ACC112 (cell line): ENCODE measurements around the gene PRKAR1B.

Source experiments
- H2AFZ ChIP-seq: fragments of 200-600 bp; sonication (generic); one replicate; pipeline ENCODE4 v1.6.0; 2017; ENCODE audit warnings: antibody characterized with exemption, low read length; ENCODE audit not compliant: unreplicated experiment
- H3K27ac ChIP-seq: fragments of 200-600 bp; sonication (generic); 2 replicates; pipeline ENCODE4 v1.5.1; 2014; ENCODE audit warnings: low read depth, mild to moderate bottlenecking, antibody characterized with exemption, low read length, moderate library complexity
- H3K27me3 ChIP-seq: fragments of 200-600 bp; sonication (generic); 2 replicates; pipeline ENCODE4 v1.6.1; 2014; ENCODE audit warnings: mild to moderate bottlenecking, antibody characterized with exemption, low read length, moderate library complexity, mixed read lengths; ENCODE audit not compliant: insufficient read depth
- H3K36me3 ChIP-seq: fragments of 200-600 bp; sonication (generic); 2 replicates; pipeline ENCODE4 v1.6.1; 2016; ENCODE audit warnings: mild to moderate bottlenecking, antibody characterized with exemption, low read length, moderate library complexity, mixed read lengths; ENCODE audit not compliant: insufficient read depth
- H3K4me1 ChIP-seq: fragments of 200-600 bp; sonication (generic); one replicate; pipeline ENCODE4 v1.6.1; 2016; ENCODE audit warnings: low read length, mixed read lengths; ENCODE audit not compliant: insufficient read depth, unreplicated experiment, control insufficient read depth
- H3K4me3 ChIP-seq: fragments of 200-600 bp; sonication (generic); 2 replicates; pipeline ENCODE4 v1.5.1; 2014; ENCODE audit warnings: mild to moderate bottlenecking, low read depth, low read length
- H3K79me2 ChIP-seq: fragments of 200-600 bp; sonication (generic); one replicate; pipeline ENCODE4 v1.6.0; 2016; ENCODE audit warnings: low read length; ENCODE audit not compliant: control insufficient read depth, unreplicated experiment, insufficient read depth

Gene PRKAR1B

GRCh38 chr7:691361-692045, 35.6 kb downstream of the PRKAR1B start:
- H3K4me1 ChIP-seq, result no peaks in the 10 kb centered on the region
- H2AFZ ChIP-seq, result no peak overlapping the region
- no peaks in the 10 kb centered on the region for H3K79me2 ChIP-seq
- no peak overlapping the region for H3K4me3 ChIP-seq
- 0 out of 2 replicates have a peak, but pooled peaks cover 2% of the 10 kb centered on the region for H3K36me3 ChIP-seq
- no peaks in the 10 kb centered on the region for H3K27me3 ChIP-seq
- H3K27ac ChIP-seq, result no peak overlapping the region

GRCh38 chr7:690478-691360, 36.4 kb downstream of the PRKAR1B start:
- Histone ChIP-seq H3K27me3 (no peaks in the 10 kb centered on the region), H3K36me3 (0 out of 2 replicates have a peak, but pooled peaks cover 3% of the 10 kb centered on the region), H2AFZ (no peak overlapping the region), H3K4me1 (no peaks in the 10 kb centered on the region), H3K79me2 (no peaks in the 10 kb centered on the region), H3K27ac (no peak overlapping the region), H3K4me3 (no peak overlapping the region)

GRCh38 chr7:685540-685939, 41.5 kb downstream of the PRKAR1B start:
- H2AFZ ChIP-seq, result no peak overlapping the region
- no peaks in the 10 kb centered on the region for H3K27me3 ChIP-seq
- H3K79me2 ChIP-seq, result no peaks in the 10 kb centered on the region
- no peak overlapping the region for H3K4me3 ChIP-seq
- no peak overlapping the region for H3K27ac ChIP-seq
- peaks cover 11% of the 10 kb centered on the region for H3K36me3 ChIP-seq
- no peaks in the 10 kb centered on the region for H3K4me1 ChIP-seq

GRCh38 chr7:684416-684815, 42.7 kb downstream of the PRKAR1B start:
- no peak overlapping the region for H2AFZ ChIP-seq
- no peaks in the 10 kb centered on the region for H3K27me3 ChIP-seq
- H3K4me3 ChIP-seq, result no peak overlapping the region
- no peak overlapping the region for H3K27ac ChIP-seq
- H3K36me3 ChIP-seq, result peaks cover 16% of the 10 kb centered on the region
- no peaks in the 10 kb centered on the region for H3K4me1 ChIP-seq
- no peaks in the 10 kb centered on the region for H3K79me2 ChIP-seq

- Histone ChIP-seq H3K36me3 (peaks cover 16% of the 10 kb centered on the region), H2AFZ (no peak overlapping the region)
These were observed 43.4 kb downstream of the PRKAR1B start for GRCh38 chr7:683526-684205.

GRCh38 chr7:682810-683209, 44.3 kb downstream of the PRKAR1B start:
- H3K4me3 ChIP-seq, result no peak overlapping the region
- H3K36me3 ChIP-seq, result peaks cover 21% of the 10 kb centered on the region
- H3K79me2 ChIP-seq, result no peaks in the 10 kb centered on the region
- H3K27ac ChIP-seq, result no peak overlapping the region
- H3K4me1 ChIP-seq, result no peaks in the 10 kb centered on the region
- no peak overlapping the region for H2AFZ ChIP-seq
- no peaks in the 10 kb centered on the region for H3K27me3 ChIP-seq

More at GRCh38 chr7:683526-684205, 43.4 kb downstream of the PRKAR1B start:
- no peak overlapping the region for H3K27ac ChIP-seq
- no peaks in the 10 kb centered on the region for H3K27me3 ChIP-seq
- no peaks in the 10 kb centered on the region for H3K4me1 ChIP-seq
- no peak overlapping the region for H3K4me3 ChIP-seq
- H3K79me2 ChIP-seq, result no peaks in the 10 kb centered on the region

- peaks cover 25% of the 10 kb centered on the region for H3K36me3 ChIP-seq
- H3K79me2 ChIP-seq, result no peaks in the 10 kb centered on the region
- H3K4me3 ChIP-seq, result no peak overlapping the region
- H3K27me3 ChIP-seq, result no peaks in the 10 kb centered on the region
- H3K4me1 ChIP-seq, result no peaks in the 10 kb centered on the region
- H2AFZ ChIP-seq, result no peak overlapping the region
- no peak overlapping the region for H3K27ac ChIP-seq
These were observed 45.4 kb downstream of the PRKAR1B start for GRCh38 chr7:681551-682307.

- Histone ChIP-seq H3K27me3 (no peaks in the 10 kb centered on the region), H3K4me3 (no peak overlapping the region), H3K36me3 (peaks cover 26% of the 10 kb centered on the region), H2AFZ (no peak overlapping the region), H3K79me2 (no peaks in the 10 kb centered on the region), H3K4me1 (no peaks in the 10 kb centered on the region), H3K27ac (no peak overlapping the region)
These were observed 46.5 kb downstream of the PRKAR1B start for GRCh38 chr7:680411-681127.

- Histone ChIP-seq H3K36me3 (peaks cover 18% of the 10 kb centered on the region; the same call in 1 of the 2 replicates), H3K4me1 (no peaks in the 10 kb centered on the region), H2AFZ (no peak overlapping the region), H3K79me2 (no peaks in the 10 kb centered on the region), H3K27me3 (no peaks in the 10 kb centered on the region), H3K4me3 (no peak overlapping the region), H3K27ac (no peak overlapping the region)
These were observed 50.1 kb downstream of the PRKAR1B start for GRCh38 chr7:676972-677385.
